IMR-90 (cell line): ENCODE results near the gene RAX2.

Source experiments
- CEBPB ChIP-seq: IDR thresholded peaks from 2 replicates; pipeline ENCODE4 v1.6.1; 2012; ENCODE audit warnings: low read depth, low read length, improper control_type of control experiment
- FOS ChIP-seq: fragments of 150-350 bp; IDR thresholded peaks from 2 replicates; pipeline ENCODE4 v1.6.1; 2016; ENCODE audit warnings: low read depth, low read length
- MAZ ChIP-seq: IDR thresholded peaks from 2 replicates; pipeline ENCODE4 v1.6.1; 2012; ENCODE audit warnings: low read depth, mild to moderate bottlenecking, low read length, improper control_type of control experiment, moderate library complexity, borderline replicate concordance
- NFE2L2 ChIP-seq: fragments of 150-350 bp; IDR thresholded peaks from 2 replicates; pipeline ENCODE4 v1.6.1; 2016; ENCODE audit warnings: low read depth, mild to moderate bottlenecking, low read length
- POLR2A ChIP-seq: IDR thresholded peaks from 2 replicates; pipeline ENCODE4 v1.6.1; 2012; ENCODE audit warnings: mild to moderate bottlenecking, low read depth, low read length
- RAD21 ChIP-seq: IDR thresholded peaks from 2 replicates; pipeline ENCODE4 v1.6.1; 2012; ENCODE audit warnings: low read length, improper control_type of control experiment
- RCOR1 ChIP-seq: IDR thresholded peaks from 2 replicates; pipeline ENCODE4 v1.6.1; 2012; ENCODE audit warnings: mild to moderate bottlenecking, low read length, improper control_type of control experiment; ENCODE audit not compliant: insufficient replicate concordance
- RFX5 ChIP-seq: IDR thresholded peaks from 2 replicates; pipeline ENCODE4 v1.8.0; 2012; ENCODE audit warnings: low read depth, mild to moderate bottlenecking, low read length, moderate library complexity
- SMC3 ChIP-seq: fragments of 150-350 bp; IDR thresholded peaks from 2 replicates; pipeline ENCODE4 v1.6.1; 2016; ENCODE audit warnings: low read depth, mild to moderate bottlenecking, antibody characterized with exemption, low read length, moderate library complexity
- TF ChIP-seq, protein P1 (sequence below): conservative IDR thresholded peaks from 2 replicates; pipeline ENCODE4 v1.5.1; 2012; ENCODE audit warnings: mild to moderate bottlenecking, low read depth, low read length, improper control_type of control experiment
- TF ChIP-seq, protein P2 (sequence below): fragments of 150-350 bp; IDR thresholded peaks from 2 replicates; pipeline ENCODE4 v1.6.1; 2017; ENCODE audit warnings: mild to moderate bottlenecking, antibody characterized with exemption, low read length, low read depth
- TF ChIP-seq, protein P3 (sequence below): fragments of 150-350 bp; IDR thresholded peaks from 2 replicates; pipeline ENCODE4 v1.6.1; 2016; ENCODE audit warnings: low read depth, mild to moderate bottlenecking, low read length, moderate library complexity, borderline replicate concordance

DNA sequence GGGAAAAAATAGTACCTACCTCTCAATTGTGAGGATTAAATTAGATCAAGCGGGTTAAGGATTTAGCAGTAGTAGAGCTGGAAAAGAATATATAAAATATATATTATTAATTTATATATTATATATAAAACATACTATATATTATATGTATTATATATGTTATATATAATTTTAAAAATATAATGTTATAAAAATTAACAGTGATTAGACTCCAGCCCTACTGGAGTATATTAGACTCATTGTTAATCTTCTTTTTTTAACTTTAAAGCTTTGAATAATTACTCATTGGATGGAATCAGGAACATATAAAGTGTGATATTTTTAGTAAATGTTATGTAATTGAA lies 9.9 kb downstream of the RAX2 start:
- TF ChIP-seq, protein P1, sequence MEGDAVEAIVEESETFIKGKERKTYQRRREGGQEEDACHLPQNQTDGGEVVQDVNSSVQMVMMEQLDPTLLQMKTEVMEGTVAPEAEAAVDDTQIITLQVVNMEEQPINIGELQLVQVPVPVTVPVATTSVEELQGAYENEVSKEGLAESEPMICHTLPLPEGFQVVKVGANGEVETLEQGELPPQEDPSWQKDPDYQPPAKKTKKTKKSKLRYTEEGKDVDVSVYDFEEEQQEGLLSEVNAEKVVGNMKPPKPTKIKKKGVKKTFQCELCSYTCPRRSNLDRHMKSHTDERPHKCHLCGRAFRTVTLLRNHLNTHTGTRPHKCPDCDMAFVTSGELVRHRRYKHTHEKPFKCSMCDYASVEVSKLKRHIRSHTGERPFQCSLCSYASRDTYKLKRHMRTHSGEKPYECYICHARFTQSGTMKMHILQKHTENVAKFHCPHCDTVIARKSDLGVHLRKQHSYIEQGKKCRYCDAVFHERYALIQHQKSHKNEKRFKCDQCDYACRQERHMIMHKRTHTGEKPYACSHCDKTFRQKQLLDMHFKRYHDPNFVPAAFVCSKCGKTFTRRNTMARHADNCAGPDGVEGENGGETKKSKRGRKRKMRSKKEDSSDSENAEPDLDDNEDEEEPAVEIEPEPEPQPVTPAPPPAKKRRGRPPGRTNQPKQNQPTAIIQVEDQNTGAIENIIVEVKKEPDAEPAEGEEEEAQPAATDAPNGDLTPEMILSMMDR, result no peak
- TF ChIP-seq POLR2A (no peak), RFX5 (no peak), MAZ (no peak), CEBPB (no peak), RAD21 (no peak), FOS (no peak), SMC3 (no peak), RCOR1 (no peak), NFE2L2 (no peak)
- TF ChIP-seq, protein P2, sequence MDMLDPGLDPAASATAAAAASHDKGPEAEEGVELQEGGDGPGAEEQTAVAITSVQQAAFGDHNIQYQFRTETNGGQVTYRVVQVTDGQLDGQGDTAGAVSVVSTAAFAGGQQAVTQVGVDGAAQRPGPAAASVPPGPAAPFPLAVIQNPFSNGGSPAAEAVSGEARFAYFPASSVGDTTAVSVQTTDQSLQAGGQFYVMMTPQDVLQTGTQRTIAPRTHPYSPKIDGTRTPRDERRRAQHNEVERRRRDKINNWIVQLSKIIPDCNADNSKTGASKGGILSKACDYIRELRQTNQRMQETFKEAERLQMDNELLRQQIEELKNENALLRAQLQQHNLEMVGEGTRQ, result no peak
- TF ChIP-seq, protein P3, sequence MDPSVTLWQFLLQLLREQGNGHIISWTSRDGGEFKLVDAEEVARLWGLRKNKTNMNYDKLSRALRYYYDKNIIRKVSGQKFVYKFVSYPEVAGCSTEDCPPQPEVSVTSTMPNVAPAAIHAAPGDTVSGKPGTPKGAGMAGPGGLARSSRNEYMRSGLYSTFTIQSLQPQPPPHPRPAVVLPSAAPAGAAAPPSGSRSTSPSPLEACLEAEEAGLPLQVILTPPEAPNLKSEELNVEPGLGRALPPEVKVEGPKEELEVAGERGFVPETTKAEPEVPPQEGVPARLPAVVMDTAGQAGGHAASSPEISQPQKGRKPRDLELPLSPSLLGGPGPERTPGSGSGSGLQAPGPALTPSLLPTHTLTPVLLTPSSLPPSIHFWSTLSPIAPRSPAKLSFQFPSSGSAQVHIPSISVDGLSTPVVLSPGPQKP, result no peak
